HG03280 (cell line): ENCODE data around the gene DCLK1.

Source experiments
- ATAC-seq: cut with Tn5 transposase; IDR thresholded peaks from one replicate; pipeline ENCODE4 v1.9.1; 2021; ENCODE audit warnings: mild to moderate bottlenecking, moderate library complexity; ENCODE audit not compliant: unreplicated experiment

Gene DCLK1

DNA sequence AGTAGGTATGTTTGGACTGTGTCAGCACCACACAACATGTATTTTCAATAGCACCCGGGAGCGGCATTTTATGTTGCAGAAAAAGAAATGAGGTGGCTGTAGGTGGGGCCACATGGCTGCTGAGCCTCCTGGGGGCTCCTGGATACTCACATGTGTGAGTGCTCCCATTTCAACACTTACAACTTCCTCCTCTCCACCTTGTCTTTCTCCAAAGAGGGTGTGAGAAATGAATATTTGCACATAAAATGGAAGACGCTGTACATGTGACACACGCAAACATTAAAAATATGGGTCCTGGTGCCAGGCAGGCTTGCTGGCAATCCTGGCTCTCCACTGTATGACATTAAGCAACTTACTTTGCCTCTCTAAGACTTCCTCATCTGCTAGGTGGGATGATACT, 222.1 kb downstream of the DCLK1 start:
- ATAC-seq: no peak

DNA sequence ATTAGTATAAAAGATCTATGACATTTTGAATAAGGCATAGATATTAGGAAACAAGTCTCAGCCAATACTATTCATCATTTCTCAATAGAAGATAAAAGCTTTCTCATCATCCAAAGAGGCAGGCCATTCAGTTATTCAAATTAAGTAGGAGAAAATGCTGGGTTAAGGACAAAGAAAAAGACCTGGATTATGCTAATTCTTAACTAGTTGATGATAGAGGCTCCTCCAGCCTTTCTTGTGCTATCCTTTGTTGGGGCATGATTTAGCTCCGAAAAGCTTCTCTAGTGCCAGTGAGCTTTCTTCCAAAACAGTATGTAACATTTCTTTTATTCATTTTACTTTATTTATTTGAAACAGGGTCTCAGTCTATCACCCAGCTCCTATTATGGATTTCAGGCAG, 223.0 kb downstream of the DCLK1 start:
- no peak for ATAC-seq

- ATAC-seq: no peak
Measured at GRCh38 chr13:35906636-35907035, 224.5 kb downstream of the DCLK1 start.

DNA sequence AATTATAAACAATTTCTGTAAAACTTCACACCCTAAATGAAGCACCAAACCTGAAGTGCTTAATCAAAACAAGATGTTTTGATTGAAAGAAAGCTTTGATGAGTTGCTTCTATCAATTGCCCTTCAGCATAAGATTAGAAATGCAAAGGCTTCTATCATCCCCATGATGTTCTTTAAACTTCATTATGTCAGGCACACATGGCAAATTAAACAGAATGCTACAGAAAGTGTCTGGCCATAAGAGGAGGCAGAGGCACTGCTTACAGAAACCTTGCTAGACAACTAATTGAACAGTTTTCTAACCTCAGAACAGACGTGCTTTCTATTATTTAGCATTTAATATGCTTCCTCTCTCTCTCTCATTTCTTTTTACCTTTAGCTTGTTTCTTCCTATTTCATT, 228.1 kb downstream of the DCLK1 start:
- ATAC-seq: no peak

DNA sequence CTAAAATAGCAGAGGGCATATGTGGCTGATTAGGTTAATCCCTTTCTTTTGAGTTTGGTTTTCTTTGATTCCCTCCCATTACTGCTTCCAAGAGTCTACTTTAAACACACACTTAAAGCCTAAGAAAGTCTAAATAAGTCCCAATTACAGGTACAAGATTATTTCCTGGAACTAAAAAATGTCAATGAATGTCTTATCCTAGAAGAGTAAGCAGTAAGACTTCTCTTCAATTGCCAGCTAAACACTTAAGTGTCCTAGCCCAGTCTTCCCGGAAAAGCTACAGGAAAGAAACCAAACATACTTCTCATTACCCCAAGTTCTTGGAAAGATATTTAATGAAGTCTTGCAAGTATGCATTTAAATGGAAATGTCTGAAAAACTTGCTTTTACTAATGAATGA, 233.1 kb downstream of the DCLK1 start:
- ATAC-seq: no peak

DNA sequence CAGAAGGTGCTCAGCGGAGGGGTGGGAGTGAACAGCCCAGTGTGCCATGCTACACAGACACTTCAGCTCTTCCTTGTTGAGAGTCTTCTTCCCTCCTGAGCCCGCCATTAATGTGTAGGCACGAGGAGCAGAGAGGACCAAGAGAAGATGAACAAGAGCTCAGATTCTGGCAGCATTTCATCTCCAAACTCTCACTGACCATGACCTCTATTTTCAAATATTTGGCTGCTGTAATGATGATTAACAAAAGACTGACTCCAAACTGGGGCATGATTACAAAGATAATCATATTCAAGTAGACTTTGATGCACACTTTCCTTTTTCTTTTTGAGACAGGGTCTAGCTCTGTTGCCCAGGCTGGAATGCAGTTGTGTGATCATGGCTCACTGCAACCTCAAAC, 236.5 kb downstream of the DCLK1 start:
- ATAC-seq: no peak

DNA sequence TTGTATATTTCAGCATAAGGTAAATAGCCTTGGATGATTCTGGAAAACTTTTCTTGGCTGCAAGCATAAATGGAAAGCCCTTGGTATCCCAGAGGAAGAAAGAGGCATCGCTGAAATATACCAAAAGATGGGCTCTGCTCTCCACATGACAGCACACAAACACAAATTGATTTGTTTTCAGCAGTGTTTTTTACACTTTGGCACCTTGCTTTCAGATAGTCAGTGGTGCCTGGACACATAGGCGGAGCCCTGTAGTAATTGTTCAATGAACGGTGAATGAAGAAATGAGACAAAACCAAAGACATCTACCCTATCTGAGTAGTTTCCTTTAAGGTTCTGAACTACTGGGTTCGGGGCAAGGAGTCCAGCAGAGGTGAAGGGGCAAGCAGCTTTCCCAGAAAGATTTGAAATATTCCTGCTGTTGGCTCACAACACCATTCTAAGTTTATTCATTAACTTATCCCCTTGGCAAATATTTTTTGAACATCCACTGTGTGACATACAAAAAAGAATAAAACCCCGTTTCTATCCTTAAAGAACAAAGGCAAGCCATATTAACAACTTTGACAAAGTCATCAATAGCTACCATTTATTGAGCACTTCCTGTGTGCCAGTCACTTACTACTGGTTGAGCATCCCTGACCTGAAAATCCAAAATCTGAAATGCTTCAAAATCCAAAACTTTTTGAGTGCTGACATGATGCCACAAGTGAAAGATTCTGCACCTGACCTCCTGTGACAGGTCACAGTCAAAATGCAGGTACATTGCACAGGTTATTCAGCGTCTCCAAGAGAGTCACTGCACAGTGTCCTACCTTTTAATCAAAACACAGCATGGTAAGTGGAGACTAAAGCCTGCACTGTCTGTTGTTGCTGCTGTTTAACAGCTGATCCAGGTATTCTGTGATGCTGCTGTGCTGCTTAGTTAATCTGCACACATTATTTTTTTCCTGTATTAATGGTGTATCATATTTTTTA, 238.1 kb downstream of the DCLK1 start:
- no peak for ATAC-seq

- ATAC-seq: no peak
Measured at GRCh38 chr13:35891507-35892441, 239.4 kb downstream of the DCLK1 start.

GRCh38 chr13:35889560-35889959, 241.6 kb downstream of the DCLK1 start:
- no peak for ATAC-seq

- no peak for ATAC-seq
Measured at GRCh38 chr13:35888981-35889380, 242.2 kb downstream of the DCLK1 start.

- ATAC-seq: no peak
Measured at GRCh38 chr13:35888457-35888883, 242.7 kb downstream of the DCLK1 start.

DNA sequence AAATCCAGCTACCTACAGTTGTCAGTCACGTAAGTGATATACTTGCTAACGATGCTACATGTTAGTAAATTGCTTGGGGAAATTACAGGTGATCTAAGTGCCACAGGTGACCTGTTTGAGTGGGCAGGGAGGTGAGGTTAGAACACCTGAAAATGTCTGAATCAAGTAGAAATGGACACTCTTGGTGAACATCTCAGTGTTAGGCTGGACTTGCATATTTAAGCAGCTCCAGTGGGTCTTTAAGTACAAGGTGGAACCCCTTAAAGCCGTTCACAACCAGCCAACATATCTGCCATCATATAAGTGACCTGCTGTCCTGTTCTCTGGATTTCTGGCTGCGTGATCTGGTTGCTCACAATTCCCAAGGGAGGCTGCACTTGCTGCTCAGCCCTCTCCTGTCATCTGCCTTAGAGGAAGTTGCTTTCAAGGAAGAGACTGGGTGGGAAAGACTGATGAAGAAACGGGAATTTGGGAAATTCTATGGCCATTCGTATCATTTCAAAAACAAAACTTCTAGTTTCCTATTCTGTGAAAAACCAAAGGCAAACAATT, 244.0 kb downstream of the DCLK1 start:
- ATAC-seq: no peak

DNA sequence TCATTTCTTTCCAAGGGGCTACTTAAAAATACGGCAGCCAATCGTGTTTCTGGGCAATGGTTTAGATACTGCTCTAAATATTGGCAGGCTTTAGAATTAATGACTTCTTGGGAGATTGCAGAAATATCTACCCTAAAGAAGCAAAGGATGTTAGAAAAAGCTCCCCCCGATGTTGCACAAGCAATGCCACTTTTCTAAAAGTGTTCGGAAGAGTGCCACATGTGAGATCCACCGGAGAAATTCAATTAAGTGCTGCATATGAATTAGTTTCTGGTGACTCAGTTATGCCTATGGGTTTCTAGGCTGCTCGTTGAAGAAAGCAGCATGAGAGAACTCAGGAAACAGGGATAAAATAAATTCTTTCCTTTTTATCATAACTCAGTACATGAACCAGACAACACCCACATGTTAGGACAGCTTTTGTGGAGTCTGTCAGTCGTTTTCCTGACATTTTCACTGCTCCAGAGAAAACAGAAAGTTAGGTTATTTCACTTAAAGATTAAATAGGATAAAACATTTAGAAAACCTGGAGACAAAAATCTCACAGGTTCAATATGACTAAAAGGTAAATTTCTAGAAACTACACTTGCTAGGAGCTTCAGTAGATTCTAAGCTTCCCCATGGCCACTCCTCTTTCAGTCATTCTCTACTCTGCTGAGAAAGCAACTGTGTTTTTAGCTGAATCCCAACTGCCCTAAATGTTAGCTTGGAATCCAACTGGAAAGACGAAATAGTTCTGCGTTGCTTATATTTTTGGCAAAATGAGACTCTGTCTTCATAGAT, 244.7 kb downstream of the DCLK1 start:
- ATAC-seq: no peak

DNA sequence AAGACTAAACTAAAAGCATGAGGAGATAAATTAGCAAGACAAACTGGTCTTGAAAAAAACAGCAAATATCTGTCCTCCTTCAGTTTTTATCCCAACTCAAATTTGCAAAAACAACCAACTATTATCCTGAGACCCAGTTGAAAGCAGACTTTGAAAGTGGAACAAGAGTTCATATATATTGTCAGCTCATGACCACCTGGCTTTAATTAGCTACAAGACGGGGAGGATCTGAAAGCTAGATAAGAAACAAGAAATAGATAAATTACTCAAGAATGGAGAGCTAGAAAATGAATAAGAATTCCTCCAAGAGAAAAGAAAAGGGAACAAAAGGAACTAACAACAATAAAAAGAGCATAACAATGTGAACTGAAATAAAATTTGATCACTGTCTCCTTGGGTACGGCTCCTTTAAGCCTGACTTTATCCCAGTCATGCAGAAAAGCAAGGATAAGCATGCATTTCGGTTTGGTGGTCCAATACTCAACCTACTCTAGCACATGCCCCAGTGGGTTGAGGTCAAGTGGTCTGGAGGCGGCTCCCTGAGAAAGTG, 246.9 kb downstream of the DCLK1 start:
- ATAC-seq: no peak

DNA sequence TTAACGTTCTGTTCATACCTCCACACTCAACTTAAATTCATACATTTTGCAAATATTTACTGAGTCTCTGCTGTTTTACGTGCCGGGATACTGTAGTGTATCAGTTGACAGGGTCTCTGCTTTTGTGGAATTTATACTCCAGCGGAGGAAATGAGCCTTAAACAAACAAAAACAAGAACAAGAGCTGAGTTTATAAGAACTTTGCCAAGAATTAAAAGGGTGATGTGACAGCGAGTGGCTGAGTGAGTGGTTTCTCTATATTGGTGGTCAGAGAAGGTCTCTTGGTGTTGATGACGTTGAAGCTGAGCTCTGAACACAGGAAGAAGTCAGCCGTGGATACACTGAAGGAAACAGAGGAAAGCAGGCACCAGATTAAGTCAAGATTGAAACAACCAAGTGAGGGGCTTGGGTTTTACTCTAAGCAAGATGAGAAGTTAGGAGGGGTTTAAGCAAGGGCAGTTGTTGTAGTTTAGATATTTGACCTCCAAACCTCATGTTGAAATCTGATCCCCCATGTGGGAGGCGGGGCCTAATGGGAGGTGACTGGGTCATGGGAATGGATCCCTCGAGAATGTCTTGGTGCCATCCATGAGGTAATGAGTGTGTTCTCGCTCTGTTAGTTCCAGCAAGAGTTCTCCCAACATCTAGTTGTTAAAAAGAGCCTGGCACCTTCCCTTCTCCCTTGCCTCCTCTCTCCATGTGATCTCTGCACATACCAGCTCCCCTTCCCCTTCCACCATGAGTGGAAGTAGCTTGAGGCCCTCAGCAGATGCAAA, 248.3 kb downstream of the DCLK1 start:
- no peak for ATAC-seq

DNA sequence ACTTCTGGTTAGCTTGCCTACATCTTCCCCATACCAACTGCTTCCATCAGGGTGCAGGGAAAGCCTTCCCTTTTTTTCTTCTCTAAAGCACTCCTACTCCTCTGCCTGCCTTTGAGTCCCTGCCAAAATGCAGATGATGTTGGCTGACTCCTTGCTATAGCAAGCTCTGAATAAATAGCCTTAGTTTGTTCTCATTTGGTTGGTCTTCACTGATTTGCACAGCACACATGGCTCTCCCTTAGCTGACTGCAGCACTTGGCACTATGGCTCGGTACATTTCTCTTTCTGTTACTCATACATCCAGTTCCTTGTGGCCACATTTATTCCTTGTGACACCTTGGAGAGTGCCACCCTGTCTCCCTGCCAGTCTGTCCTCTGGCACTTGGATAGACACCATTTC, 249.8 kb downstream of the DCLK1 start:
- no peak for ATAC-seq

DNA sequence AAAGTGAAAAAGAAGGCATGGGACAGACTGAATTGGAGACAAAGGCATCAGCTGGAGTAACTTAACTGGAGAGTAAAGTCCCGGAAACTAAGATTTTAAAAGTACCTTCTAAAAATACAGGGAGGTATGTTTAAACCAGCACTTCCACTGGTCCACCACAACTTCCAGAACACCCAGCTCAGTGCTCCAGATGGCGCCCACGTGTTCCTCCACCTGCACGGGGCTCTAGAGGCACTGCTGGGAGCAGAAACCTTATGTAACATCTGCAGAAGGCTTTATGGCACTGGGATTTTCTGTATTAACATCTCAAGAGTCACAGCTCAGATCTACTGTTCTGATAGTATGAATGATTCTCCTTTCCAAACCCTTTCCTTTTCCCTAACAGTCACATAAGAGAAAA, 252.1 kb downstream of the DCLK1 start:
- no peak for ATAC-seq

GRCh38 chr13:35876601-35877000, 254.6 kb downstream of the DCLK1 start:
- ATAC-seq: no peak

GRCh38 chr13:35874704-35875103, 256.5 kb downstream of the DCLK1 start:
- no peak for ATAC-seq
